Loucy (cell line): ENCODE measurements around the gene RIMBP2.

ENCODE experiments used
- H2AFZ ChIP-seq: fragments of 200-600 bp; sonication (generic); 2 replicates; pipeline ENCODE4 v1.6.0; 2016; ENCODE audit warnings: antibody characterized with exemption, mild to moderate bottlenecking, low read length, moderate library complexity
- H3F3A ChIP-seq: fragments of 200-600 bp; 2 replicates; pipeline ENCODE4 v1.6.0; 2016; ENCODE audit warnings: antibody characterized with exemption, low read depth, mild to moderate bottlenecking
- H3K27me3 ChIP-seq: fragments of 200-600 bp; sonication (generic); 2 replicates; pipeline ENCODE4 v1.6.1; 2014; ENCODE audit warnings: low read length, mild to moderate bottlenecking; ENCODE audit not compliant: insufficient read depth, poor library complexity, severe bottlenecking
- H3K36me3 ChIP-seq: fragments of 200-600 bp; sonication (generic); 2 replicates; pipeline ENCODE4 v1.6.1; 2016; ENCODE audit warnings: low read length; ENCODE audit not compliant: insufficient read depth
- H3K4me1 ChIP-seq: fragments of 200-600 bp; sonication (generic); 2 replicates; pipeline ENCODE4 v1.5.1; 2014; ENCODE audit warnings: low read length, mild to moderate bottlenecking; ENCODE audit not compliant: insufficient read depth, poor library complexity, severe bottlenecking
- H3K4me2 ChIP-seq: fragments of 200-600 bp; sonication (generic); 2 replicates; pipeline ENCODE4 v1.6.0; 2014; ENCODE audit warnings: antibody characterized with exemption, low read length, low read depth, mild to moderate bottlenecking; ENCODE audit not compliant: poor library complexity, severe bottlenecking
- H3K4me3 ChIP-seq: fragments of 200-600 bp; sonication (generic); 2 replicates; pipeline ENCODE4 v1.5.1; 2014; ENCODE audit warnings: low read length, mild to moderate bottlenecking, mixed read lengths; ENCODE audit not compliant: poor library complexity, severe bottlenecking
- H3K79me2 ChIP-seq: fragments of 200-600 bp; sonication (generic); 2 replicates; pipeline ENCODE4 v1.6.1; 2014; ENCODE audit warnings: low read length; ENCODE audit not compliant: insufficient read depth
- H3K9ac ChIP-seq: fragments of 200-600 bp; sonication (generic); 2 replicates; pipeline ENCODE4 v1.6.0; 2014; ENCODE audit warnings: mild to moderate bottlenecking, low read depth, low read length, moderate library complexity; ENCODE audit not compliant: poor library complexity, severe bottlenecking
- H3K9me2 ChIP-seq: fragments of 200-600 bp; sonication (generic); replicated peaks from 2 replicates; pipeline ENCODE4 v1.6.1; 2016; ENCODE audit warnings: low read depth, low read length, mixed read lengths
- H3K9me3 ChIP-seq: fragments of 200-600 bp; sonication (generic); 2 replicates; pipeline ENCODE4 v1.6.1; 2014; ENCODE audit warnings: mild to moderate bottlenecking, antibody characterized with exemption, low read length, low read depth; ENCODE audit not compliant: insufficient read depth
- H4K20me1 ChIP-seq: fragments of 200-600 bp; sonication (generic); 2 replicates; pipeline ENCODE4 v1.6.0; 2014; ENCODE audit warnings: antibody characterized with exemption, low read length, mild to moderate bottlenecking; ENCODE audit not compliant: insufficient read depth, poor library complexity, severe bottlenecking
- CTCF ChIP-seq: fragments of 200-600 bp; sonication (generic); conservative IDR thresholded peaks from 2 replicates; pipeline ENCODE4 v1.5.1; 2014; ENCODE audit warnings: mild to moderate bottlenecking, antibody characterized with exemption, low read length
- EZH2phosphoT487 ChIP-seq: fragments of 200-600 bp; IDR thresholded peaks from 2 replicates; pipeline ENCODE4 v1.6.1; 2018; ENCODE audit warnings: antibody characterized with exemption, mild to moderate bottlenecking, moderate library complexity, borderline replicate concordance

Gene RIMBP2

GRCh38 chr12:130555628-130556485, 160.2 kb downstream of the RIMBP2 start:
- H3K4me1 ChIP-seq = no peaks in the 10 kb centered on the region
- H3K36me3 ChIP-seq = no peaks in the 10 kb centered on the region
- H3K4me3 ChIP-seq = no peak overlapping the region
- H2AFZ ChIP-seq = no peak overlapping the region
- H3K9ac ChIP-seq = no peak overlapping the region
- no peaks in the 10 kb centered on the region for H3F3A ChIP-seq
- H3K27me3 ChIP-seq = no peaks in the 10 kb centered on the region
- no peaks in the 10 kb centered on the region; the same call in 1 of the 2 replicates for H3K9me3 ChIP-seq
- TF ChIP-seq EZH2phosphoT487 (no peak), CTCF (no peak)
- no peak overlapping the region for H3K4me2 ChIP-seq
- H3K9me2 ChIP-seq = no peaks in the 10 kb centered on the region
- no peaks in the 10 kb centered on the region for H4K20me1 ChIP-seq
- no peaks in the 10 kb centered on the region for H3K79me2 ChIP-seq

DNA sequence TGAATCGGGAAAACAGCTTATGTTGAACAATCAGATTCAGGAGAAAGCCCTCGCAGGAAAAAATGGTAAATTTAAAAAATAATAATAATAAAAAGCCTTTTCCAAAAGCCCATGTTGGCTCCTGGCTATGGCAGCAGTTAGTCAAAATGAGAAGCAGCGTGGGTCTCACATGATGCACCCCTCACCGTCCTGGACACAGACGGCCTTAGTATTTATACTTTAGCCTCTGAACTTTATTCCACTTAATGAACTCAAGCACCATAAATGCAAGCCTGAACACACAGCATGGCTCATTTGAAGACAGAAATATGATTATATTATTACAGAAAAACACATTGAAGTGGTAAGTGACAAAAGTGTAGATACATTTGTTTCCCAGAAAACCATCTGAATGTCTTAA, 160.9 kb downstream of the RIMBP2 start:
- H2AFZ ChIP-seq = no peak overlapping the region

DNA sequence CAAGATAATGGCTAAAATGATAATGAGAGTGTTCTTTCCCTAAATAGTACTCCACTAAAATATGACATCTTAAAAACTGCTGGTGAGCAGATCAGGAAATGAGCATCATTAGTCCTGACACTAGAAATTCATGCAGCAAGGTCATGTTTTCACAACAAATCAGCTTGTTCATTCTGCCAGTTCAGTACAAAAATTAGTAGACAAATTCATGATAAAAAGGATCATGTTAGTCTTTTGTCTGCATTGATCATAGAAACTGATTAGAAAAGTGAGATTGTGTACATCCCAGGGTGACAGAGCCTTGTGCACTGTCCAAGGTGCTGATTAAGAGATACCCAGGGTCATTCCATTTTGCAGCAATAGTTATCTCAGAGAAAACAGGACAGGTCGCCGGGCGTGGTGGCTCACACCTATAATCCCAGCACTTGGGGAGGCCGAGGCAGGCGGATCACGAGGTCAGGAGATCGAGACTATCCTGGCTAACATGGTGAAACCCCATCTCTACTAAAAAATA, 163.6 kb downstream of the RIMBP2 start:
- Histone ChIP-seq H3K27me3 (no peaks in the 10 kb centered on the region), H2AFZ (no peak overlapping the region), H3K4me1 (no peaks in the 10 kb centered on the region), H3K9me2 (no peaks in the 10 kb centered on the region), H3K36me3 (no peaks in the 10 kb centered on the region), H3F3A (no peaks in the 10 kb centered on the region), H3K9ac (no peak overlapping the region), H4K20me1 (no peaks in the 10 kb centered on the region), H3K9me3 (peaks cover 4% of the 10 kb centered on the region; the same call in 1 of the 2 replicates), H3K79me2 (no peaks in the 10 kb centered on the region), H3K4me3 (no peak overlapping the region), H3K4me2 (no peak overlapping the region)
- TF ChIP-seq EZH2phosphoT487 (no peak), CTCF (no peak)

More for the DNA sequence above, 160.9 kb downstream of the RIMBP2 start:
- Histone ChIP-seq H3F3A (no peaks in the 10 kb centered on the region), H3K9ac (no peak overlapping the region), H3K79me2 (no peaks in the 10 kb centered on the region), H3K9me3 (no peaks in the 10 kb centered on the region; the same call in 1 of the 2 replicates), H3K27me3 (no peaks in the 10 kb centered on the region), H3K4me3 (no peak overlapping the region), H3K4me1 (no peaks in the 10 kb centered on the region), H4K20me1 (no peaks in the 10 kb centered on the region), H3K4me2 (no peak overlapping the region), H3K9me2 (no peaks in the 10 kb centered on the region), H3K36me3 (no peaks in the 10 kb centered on the region)
- TF ChIP-seq CTCF = no peak
